LoVo (cell line): ENCODE data around the gene IQSEC1.

Experiments used
- DNase-seq: peaks from one replicate; pipeline ENCODE4 v3.0.0-alpha.2; 2016; ENCODE audit warnings: low spot score

IQSEC1 gene

GRCh38 chr3:12934431-12934830 is 138.8 kb downstream of the IQSEC1 start:
- DNase-seq = no peak

GRCh38 chr3:12933901-12934300 is 139.3 kb downstream of the IQSEC1 start:
- DNase-seq = no peak

DNA sequence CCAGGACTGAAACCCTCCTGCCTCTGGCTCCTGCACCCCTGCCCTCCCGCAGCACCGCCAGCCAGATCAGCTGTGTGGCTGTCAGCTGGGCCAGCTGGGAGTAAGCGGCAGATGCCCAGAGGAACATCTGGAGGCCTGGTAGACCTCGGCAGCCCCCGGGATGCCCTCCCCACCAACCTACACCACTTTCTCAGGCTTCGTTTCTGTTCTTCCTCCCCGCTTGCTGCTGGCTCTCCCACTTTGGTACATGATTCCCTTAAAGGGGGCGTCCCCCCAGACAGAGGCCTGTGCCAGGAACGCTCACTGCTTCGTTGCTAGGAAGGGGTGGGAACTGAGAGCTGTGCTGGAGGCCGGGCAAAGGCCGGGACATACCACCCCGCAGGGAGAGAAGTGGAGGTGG is 140.5 kb downstream of the IQSEC1 start:
- no peak for DNase-seq

- no peak for DNase-seq
Measured at GRCh38 chr3:12932347-12932746, 140.9 kb downstream of the IQSEC1 start.

DNA sequence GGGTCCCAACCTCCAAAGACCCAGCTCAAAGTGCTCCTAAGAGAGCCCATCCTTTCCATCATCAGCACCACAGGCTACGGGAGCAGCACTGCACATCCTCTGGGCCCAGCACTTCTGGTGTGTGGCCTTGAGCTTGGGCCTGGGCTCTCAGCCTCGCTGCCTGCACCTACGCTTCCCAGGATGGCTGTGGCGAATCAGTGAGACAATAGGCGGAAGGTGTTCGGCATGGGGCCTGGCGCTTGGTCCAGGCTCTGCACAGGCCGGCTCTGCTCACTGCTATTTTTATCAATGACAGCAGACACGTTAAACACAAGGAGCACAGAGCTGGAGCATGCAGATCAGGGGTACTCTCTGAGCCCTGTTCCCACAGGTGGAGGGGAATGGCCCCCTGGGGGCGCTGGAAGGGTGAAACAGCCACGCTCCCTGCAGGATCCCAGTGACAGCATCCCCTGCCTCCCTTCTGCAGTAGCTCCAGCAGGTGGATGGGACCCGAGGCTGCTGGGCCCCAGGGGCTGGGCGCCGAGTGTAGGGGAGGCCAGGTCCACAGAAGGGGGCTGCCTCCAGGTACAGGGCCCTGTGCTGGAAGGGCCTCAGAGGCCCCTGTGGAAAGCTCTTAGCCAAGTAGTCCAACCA is 141.8 kb downstream of the IQSEC1 start:
- no peak for DNase-seq

DNA sequence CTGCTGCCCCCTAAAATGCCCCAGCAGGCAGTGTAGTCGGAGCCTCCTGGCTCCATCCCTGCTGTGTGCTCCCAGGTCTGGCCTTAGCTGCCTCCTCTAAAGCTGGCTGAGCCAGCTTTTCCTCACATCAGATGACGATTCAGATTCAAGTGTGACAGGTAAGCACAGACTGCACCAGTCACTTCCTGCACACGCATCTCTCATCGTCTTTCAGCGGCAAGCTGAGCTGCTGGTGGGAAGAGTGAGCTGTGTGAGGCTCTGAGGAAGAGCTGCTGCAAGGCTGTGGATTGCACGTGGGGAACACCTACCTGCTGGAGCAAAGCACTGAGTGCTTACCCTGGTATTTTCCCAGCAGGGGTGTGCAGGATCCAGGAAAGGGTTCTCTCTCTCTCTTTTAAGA is 143.4 kb downstream of the IQSEC1 start:
- no peak for DNase-seq

GRCh38 chr3:12926660-12927059 is 146.6 kb downstream of the IQSEC1 start:
- no peak for DNase-seq

DNA sequence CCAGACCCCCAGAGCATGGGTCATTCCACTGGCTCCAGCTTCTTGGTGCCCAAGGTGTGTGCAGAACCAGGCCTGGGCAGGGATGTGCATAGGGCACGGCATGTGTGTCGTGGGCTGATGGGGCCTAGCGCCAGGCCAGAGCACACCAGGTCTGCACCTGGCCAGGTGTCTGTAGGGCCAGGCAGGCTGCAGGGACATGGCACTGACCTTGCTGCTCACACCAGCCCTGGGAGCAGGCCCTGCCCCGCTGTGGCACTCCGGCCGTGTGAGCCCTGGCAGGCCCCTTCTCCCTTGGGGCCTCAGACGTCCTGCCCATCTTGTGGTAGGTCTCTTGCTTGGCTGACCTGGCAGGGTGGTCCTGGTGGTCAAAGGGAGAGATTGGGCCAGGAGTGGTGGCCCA is 147.6 kb downstream of the IQSEC1 start:
- no peak for DNase-seq

DNA sequence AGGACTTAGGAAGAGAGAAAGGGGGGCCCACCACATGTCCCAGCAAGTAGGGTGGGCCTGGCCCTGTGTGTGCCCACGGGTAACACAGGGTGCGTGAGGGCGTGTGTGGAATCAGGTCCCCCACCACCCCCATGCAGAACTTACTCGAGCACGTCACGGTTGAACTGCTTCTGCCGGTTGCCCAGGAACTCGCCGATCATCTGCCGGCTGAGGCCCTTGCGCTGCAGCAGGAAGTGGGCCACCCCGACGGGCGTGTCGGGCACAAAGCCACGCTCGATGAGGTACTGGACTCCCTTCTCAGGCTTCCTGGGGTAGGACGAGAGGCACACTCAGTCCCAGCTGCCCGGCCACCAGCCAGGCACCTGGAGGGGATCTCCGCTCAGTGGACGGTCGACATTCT is 148.8 kb downstream of the IQSEC1 start:
- DNase-seq = no peak

DNA sequence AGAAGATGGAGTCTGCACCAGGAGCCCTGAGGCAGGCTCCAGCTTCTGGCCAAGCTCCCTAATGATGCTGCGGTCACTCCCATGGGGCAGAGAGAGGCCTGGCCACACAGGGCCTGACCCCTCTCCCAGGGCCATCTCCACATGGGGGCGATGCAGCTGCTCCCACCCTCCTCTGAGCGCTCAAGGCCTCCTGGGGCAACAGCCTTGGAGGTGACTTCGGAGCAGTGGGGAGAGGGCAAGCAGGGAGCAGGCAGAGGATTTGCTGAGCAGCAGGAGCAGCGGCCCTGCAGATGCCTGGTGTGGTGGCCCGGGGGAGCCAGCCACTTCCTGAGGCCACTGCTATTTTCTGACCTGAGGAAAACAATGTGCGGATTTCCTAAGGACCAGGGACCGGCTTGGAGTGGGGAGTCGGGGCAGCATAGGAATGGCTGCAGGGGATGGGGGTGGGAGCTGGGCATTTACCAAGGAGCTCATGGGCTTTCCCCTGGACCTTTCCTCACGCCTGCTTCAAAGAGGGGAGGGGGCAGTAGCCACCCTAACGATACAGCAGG is 150.3 kb downstream of the IQSEC1 start:
- no peak for DNase-seq

DNA sequence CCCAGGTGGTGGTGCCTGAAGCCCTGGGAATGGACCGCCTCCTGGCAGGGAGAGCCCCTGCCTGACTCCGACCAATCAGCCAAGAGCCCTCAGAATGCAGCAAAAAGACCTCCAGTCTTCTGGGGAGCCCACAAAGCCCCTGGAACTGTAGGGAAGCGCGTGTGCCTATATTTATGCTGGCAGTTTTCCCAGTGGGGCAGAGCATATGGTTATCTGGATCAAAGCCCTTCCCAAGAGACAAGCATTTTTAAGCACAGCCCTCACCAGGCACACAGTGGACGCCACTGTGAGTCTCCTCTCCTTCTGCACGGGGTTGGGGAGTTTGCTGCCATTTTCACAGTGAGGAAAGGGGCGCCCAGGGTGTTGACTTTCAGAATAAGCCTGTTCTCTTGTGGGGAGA is 150.9 kb downstream of the IQSEC1 start:
- no peak for DNase-seq

DNA sequence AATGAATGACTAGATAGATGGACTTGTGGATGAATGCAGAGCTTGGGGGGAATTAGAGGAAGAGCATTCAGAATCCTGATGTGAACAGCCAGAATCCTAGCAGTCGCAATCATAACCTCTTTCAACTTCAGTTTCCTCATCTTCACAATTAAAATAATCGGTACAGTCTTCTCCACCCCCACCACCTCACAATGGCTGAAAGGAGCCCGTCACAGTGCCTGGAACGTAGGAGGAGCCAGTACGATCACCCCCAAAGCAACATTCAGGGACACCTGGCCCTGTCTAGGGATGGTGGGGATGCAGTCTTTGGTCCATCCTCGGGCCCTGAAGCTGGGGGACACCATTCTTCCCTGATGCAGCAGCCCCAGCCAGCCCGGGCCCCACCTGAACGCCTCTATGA is 151.5 kb downstream of the IQSEC1 start:
- DNase-seq = no peak

GRCh38 chr3:12920967-12921366 is 152.3 kb downstream of the IQSEC1 start:
- DNase-seq = no peak

DNA sequence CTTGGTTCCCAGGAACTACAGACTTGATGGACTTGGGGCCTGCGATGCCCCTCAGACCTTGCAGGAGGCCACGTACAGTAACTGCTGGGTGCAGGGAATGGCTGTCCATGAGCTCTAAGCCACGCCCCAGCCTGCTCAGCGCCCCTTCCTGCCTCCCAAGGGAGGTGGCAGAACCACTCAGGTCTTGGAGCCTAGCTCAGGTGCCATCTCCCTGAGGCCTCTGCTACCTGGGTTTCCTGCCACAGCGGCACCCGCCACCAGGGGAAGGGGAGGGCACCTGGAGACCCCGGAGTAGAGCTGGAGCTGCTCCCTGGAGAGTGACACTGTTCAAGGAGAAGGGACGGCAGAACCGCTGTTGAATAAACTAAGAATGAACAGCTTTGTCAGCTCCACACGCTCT is 154.0 kb downstream of the IQSEC1 start:
- no peak for DNase-seq

GRCh38 chr3:12918231-12918630 is 155.0 kb downstream of the IQSEC1 start:
- no peak for DNase-seq

GRCh38 chr3:12916159-12916558 is 157.1 kb downstream of the IQSEC1 start:
- DNase-seq = no peak

- DNase-seq = no peak
Measured at GRCh38 chr3:12914088-12914487, 159.1 kb downstream of the IQSEC1 start.

- no peak for DNase-seq
Measured at GRCh38 chr3:12911881-12912415, 161.3 kb downstream of the IQSEC1 start.

GRCh38 chr3:12910356-12911099 is 162.7 kb downstream of the IQSEC1 start:
- no peak for DNase-seq

GRCh38 chr3:12909710-12910109 is 163.5 kb downstream of the IQSEC1 start:
- no peak for DNase-seq

DNA sequence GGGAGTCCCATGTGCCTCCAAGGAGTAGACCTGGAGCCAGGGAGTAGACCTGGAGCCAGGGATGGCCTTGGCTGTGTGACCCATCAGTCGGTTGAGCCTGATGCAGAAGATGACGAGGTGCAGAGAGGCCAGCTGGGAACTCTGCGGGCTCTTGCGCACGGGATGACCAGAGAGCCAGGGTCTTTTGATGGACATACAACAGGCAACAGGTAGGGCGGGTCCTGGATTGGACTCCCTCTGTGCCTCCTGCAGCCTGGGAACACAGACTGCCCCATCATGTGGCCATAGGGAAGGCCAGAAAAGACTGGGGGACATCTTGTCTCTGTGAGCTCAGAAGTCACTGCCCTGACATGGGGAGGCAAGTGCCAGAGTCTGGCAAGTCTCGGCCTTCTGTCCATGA is 164.4 kb downstream of the IQSEC1 start:
- no peak for DNase-seq

DNA sequence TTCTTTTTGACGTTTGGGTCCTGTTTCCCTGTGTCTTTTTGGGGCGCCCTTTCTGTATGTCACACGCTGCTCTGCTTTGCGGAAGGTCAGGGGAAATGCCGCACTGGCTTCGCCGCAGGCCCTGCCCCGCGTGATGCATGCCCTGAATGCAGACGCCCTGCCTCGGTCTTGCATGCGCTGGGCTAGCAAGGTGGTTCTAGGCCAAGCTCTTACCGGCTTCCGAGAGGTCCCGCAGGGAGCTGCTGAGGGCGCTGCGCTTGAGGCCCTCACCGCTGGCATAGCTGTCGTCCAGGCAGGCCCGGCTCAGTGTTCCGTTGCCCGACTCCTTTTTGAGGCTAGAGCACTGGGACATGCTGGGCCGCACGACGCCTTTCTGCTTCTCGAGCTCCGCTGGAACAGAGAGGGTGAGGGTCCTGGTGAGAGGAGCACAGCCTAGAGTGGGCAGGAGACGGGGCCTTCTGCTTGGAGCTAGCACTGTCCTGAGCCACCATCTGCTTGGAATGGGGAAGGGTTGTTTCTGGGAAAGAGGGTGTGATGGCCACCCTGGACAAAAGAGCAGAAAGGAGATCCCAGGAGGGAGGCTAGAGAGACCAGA is 165.0 kb downstream of the IQSEC1 start:
- DNase-seq = no peak

- DNase-seq = no peak
Measured at GRCh38 chr3:12907729-12908128, 165.5 kb downstream of the IQSEC1 start.
